HCT116 (cell line): ENCODE data around the gene KLHL3. TPM values are rescaled to one million over a fixed set of nuclear protein-coding genes. Genes with fewer than 3 reads are reported as not detected.

Source experiments
- ATAC-seq: fragments of 200-7000 bp; cut with Tn5 transposase; 2 replicates; pipeline ENCODE4 v1.9.1; 2020; ENCODE audit warnings: mild to moderate bottlenecking, moderate library complexity
- BruUV-seq: library from RNA; stranded (reverse); fragments of 400-500 nt; replicated peaks from 2 replicates; lab custom pipeline; 2021; lab: Mats Ljungman, UMichigan
- CTCF ChIA-PET: fragments of 300-600 bp; sonication (Branson Sonifier 250); formaldehyde crosslinking; loops from one replicate; lab custom pipeline; 2021; ENCODE audit warnings: antibody characterized with exemption; lab: Charles Lee
- POLR2A ChIA-PET: fragments of 300-600, 350-600 bp; sonication (Branson Sonifier 250); formaldehyde crosslinking; loops from one replicate; lab custom pipeline; 2021; ENCODE audit warnings: antibody characterized with exemption; lab: Charles Lee
- RAD21 ChIA-PET, 2 experiments: fragments of 300-600 bp; sonication (Branson Sonifier 250); formaldehyde crosslinking; loops; one replicate each; lab custom pipeline; 2023; ENCODE audit warnings: low total read pairs in 2 of 2; ENCODE audit not compliant: uncharacterized antibody in 2 of 2, unreplicated experiment in 2 of 2, low non-redundant PET in 1 of 2; lab: Charles Lee
- DNase-seq: peaks from one replicate; pipeline ENCODE4 v3.0.0-alpha.2; 2010; ENCODE audit warnings: low read depth, low spot score
- H2AFZ ChIP-seq: fragments of 200-600 bp; shearing (Covaris generic), sonication (generic); 2 replicates; pipeline ENCODE4 v1.6.1; 2017; ENCODE audit warnings: low read depth, mixed run types, mixed read lengths, antibody characterized with exemption, low read length; ENCODE audit not compliant: poor library complexity, severe bottlenecking
- H3K27ac ChIP-seq: 2 replicates; pipeline ENCODE4 v1.5.1; 2012; ENCODE audit warnings: low read depth, low read length
- H3K27me3 ChIP-seq: fragments of 200-600 bp; sonication (generic); 2 replicates; pipeline ENCODE4 v1.6.1; 2016; ENCODE audit warnings: mixed run types, low read length, mixed read lengths; ENCODE audit not compliant: insufficient read depth
- H3K36me3 ChIP-seq, 2 experiments: fragments of 200-500 bp in 1 of 2; fragments of 200-600 bp in 1 of 2; sonication (Bioruptor generic) in 1 of 2; sonication (generic) in 1 of 2; 2 replicates each; pipeline versions ENCODE4 v1.5.1 to v1.6.1; 2014 to 2016; ENCODE audit warnings: low read length in 2 of 2, inconsistent platforms in 1 of 2, mixed read lengths in 1 of 2, mixed run types in 1 of 2; ENCODE audit not compliant: insufficient read depth in 2 of 2, control insufficient read depth in 1 of 2
- H3K4me1 ChIP-seq, 2 experiments: fragments of 200-600 bp in 1 of 2; sonication (generic) in 1 of 2; 2 replicates each; pipeline versions ENCODE4 v1.5.1 to v1.6.1; 2012 to 2017; ENCODE audit warnings: low read length in 2 of 2, inconsistent platforms in 1 of 2, mild to moderate bottlenecking in 1 of 2, mixed read lengths in 1 of 2, mixed run types in 1 of 2, moderate library complexity in 1 of 2; ENCODE audit not compliant: insufficient read depth in 2 of 2, control insufficient read depth in 1 of 2
- H3K4me2 ChIP-seq: fragments of 200-600 bp; sonication (generic); 2 replicates; pipeline ENCODE4 v1.6.1; 2017; ENCODE audit warnings: mixed run types, low read length, mixed read lengths
- H3K4me3 ChIP-seq, 2 experiments: fragments of 200-600 bp in 1 of 2; sonication (generic) in 1 of 2; replicated peaks in 1 of 2; 2 replicates each; pipeline ENCODE4 v1.5.1; 2011 to 2016; ENCODE audit warnings: low read length in 2 of 2, control low read depth in 1 of 2, low read depth in 1 of 2, mild to moderate bottlenecking in 1 of 2, mixed read lengths in 1 of 2, mixed run types in 1 of 2
- H3K79me2 ChIP-seq: fragments of 200-600 bp; sonication (generic); 2 replicates; pipeline ENCODE4 v1.6.1; 2017; ENCODE audit warnings: mild to moderate bottlenecking, mixed run types, low read length, moderate library complexity, mixed read lengths; ENCODE audit not compliant: insufficient read depth
- H3K9ac ChIP-seq: fragments of 200-600 bp; sonication (generic); 2 replicates; pipeline ENCODE4 v1.6.1; 2016; ENCODE audit warnings: low read length, mixed read lengths
- H3K9me2 ChIP-seq: fragments of 200-600 bp; sonication (generic), shearing (Covaris generic); 2 replicates; pipeline ENCODE4 v1.6.1; 2017; ENCODE audit warnings: mixed run types, mild to moderate bottlenecking, moderate library complexity; ENCODE audit not compliant: insufficient read depth
- H3K9me3 ChIP-seq, 2 experiments: fragments of 200-500 bp in 1 of 2; fragments of 200-600 bp in 1 of 2; sonication (Bioruptor generic) in 1 of 2; sonication (generic) in 1 of 2; 2 replicates each; pipeline ENCODE4 v1.6.1; 2014 to 2017; ENCODE audit warnings: low read length in 2 of 2, mixed read lengths in 2 of 2, inconsistent platforms in 1 of 2, low read depth in 1 of 2, mild to moderate bottlenecking in 1 of 2, mixed run types in 1 of 2, moderate library complexity in 1 of 2; ENCODE audit not compliant: control insufficient read depth in 1 of 2, insufficient read depth in 1 of 2
- H4K20me1 ChIP-seq: fragments of 200-600 bp; sonication (generic), shearing (Covaris generic); 2 replicates; pipeline ENCODE4 v1.6.1; 2017; ENCODE audit warnings: mixed run types, mild to moderate bottlenecking, moderate library complexity; ENCODE audit not compliant: insufficient read depth
- CBX3 ChIP-seq: IDR thresholded peaks from 2 replicates; pipeline ENCODE4 v1.6.1; 2012; ENCODE audit warnings: low read depth
- CEBPB ChIP-seq: IDR thresholded peaks from 2 replicates; pipeline ENCODE4 v1.6.1; 2012; ENCODE audit warnings: low read depth
- EGR1 ChIP-seq: IDR thresholded peaks from 2 replicates; pipeline ENCODE4 v1.6.1; 2012; ENCODE audit warnings: low read depth
- ELF1 ChIP-seq: IDR thresholded peaks from 2 replicates; pipeline ENCODE4 v1.6.1; 2012; ENCODE audit warnings: low read depth, borderline replicate concordance
- EZH2 ChIP-seq: fragments of 200-600 bp; sonication (generic); IDR thresholded peaks from 2 replicates; pipeline ENCODE4 v1.6.1; 2017; ENCODE audit warnings: antibody characterized with exemption, mixed run types
- JUND ChIP-seq: IDR thresholded peaks from 2 replicates; pipeline ENCODE4 v1.6.1; 2012
- POLR2A ChIP-seq: IDR thresholded peaks from 2 replicates; pipeline ENCODE4 v1.7.0; 2011; ENCODE audit warnings: borderline replicate concordance; ENCODE audit not compliant: insufficient read depth, insufficient read length; ENCODE audit errors: extremely low read depth
- POLR2AphosphoS5 ChIP-seq: IDR thresholded peaks from 2 replicates; pipeline ENCODE4 v1.6.1; 2011; ENCODE audit warnings: mild to moderate bottlenecking, low read depth, low read length, moderate library complexity
- RAD21 ChIP-seq: IDR thresholded peaks from 2 replicates; pipeline ENCODE4 v1.6.1; 2012; ENCODE audit warnings: low read depth, mild to moderate bottlenecking
- SIN3A ChIP-seq: IDR thresholded peaks from 2 replicates; pipeline ENCODE4 v1.6.1; 2012; ENCODE audit warnings: low read depth
- SP1 ChIP-seq: IDR thresholded peaks from 2 replicates; pipeline ENCODE4 v1.6.1; 2012; ENCODE audit warnings: low read depth
- TCF7L2 ChIP-seq: IDR thresholded peaks from 2 replicates; pipeline ENCODE4 v1.7.0; 2011; ENCODE audit warnings: borderline replicate concordance, inconsistent platforms; ENCODE audit not compliant: insufficient read depth, insufficient read length; ENCODE audit errors: extremely low read depth
- YY1 ChIP-seq: IDR thresholded peaks from 2 replicates; pipeline ENCODE4 v1.6.1; 2011; ENCODE audit warnings: low read length, low read depth, moderate library complexity, mild to moderate bottlenecking; ENCODE audit not compliant: insufficient replicate concordance; ENCODE audit errors: extremely low read depth
- ZFX ChIP-seq: fragments of 450-650 bp; IDR thresholded peaks from 2 replicates; pipeline ENCODE4 v1.6.1; 2017
- intact Hi-C: fragments of 100-400 bp; cut with micrococcal nuclease; formaldehyde crosslinking; loops from 2 replicates; pipeline ENCODE4 v1.10.0; 2022
- total RNA-seq: library from RNA; stranded (reverse); gene quantifications from one replicate; pipeline ENCODE4 v1.2.1, GENCODE V29; 2021; ENCODE audit not compliant: unreplicated experiment
- TF ChIP-seq, protein P1 (sequence below): IDR thresholded peaks from 2 replicates; pipeline ENCODE4 v1.6.1; 2011; ENCODE audit warnings: mild to moderate bottlenecking, low read length, moderate library complexity; ENCODE audit not compliant: insufficient replicate concordance; ENCODE audit errors: extremely low read depth
- TF ChIP-seq, protein P2 (sequence below): IDR thresholded peaks from 2 replicates; pipeline ENCODE4 v1.6.1; 2012; ENCODE audit warnings: low read depth
- TF ChIP-seq, protein P3 (sequence below), 3 experiments: fragments of 200-600 bp in 1 of 3; sonication (generic) in 1 of 3; IDR thresholded peaks in 2 of 3; conservative IDR thresholded peaks in 1 of 3; 2 replicates each; pipeline ENCODE4 v1.5.1; 2012 to 2017; ENCODE audit warnings: low read depth in 2 of 3, low read length in 2 of 3, antibody characterized with exemption in 1 of 3, borderline replicate concordance in 1 of 3, control low read depth in 1 of 3, mild to moderate bottlenecking in 1 of 3, mixed read lengths in 1 of 3, mixed run types in 1 of 3, moderate library complexity in 1 of 3; ENCODE audit not compliant: insufficient read depth in 1 of 3

The KLHL3 gene
- total RNA-seq, 1 experiment from 2014 or later = not detected

DNA sequence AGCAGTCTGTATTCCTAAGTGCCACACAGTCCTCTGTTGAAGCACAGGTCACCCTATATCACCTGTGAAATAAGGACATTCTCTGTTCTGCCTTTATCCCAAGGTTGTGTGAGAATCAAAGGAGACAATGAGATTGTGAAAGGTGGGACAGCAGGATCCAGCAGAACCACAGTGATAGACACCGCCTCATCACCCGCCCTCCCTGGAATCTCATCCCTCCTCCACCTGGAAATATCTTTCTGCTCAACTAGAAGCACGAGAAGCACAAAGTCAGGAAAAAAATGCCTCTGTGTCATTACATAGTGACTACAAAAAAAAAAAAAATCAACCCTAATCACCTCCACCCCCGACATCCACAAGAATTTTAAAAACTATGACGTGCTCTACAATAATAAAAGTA, 32.3 kb downstream of the KLHL3 start:
- H4K20me1 ChIP-seq = no peaks in the 10 kb centered on the region
- no peak for ATAC-seq

More for the DNA sequence above, 32.3 kb downstream of the KLHL3 start:
- H2AFZ ChIP-seq = no peak overlapping the region
- POLR2A ChIA-PET = no interaction called here
- no peak for DNase-seq
- no peaks in the 10 kb centered on the region for H3K36me3 ChIP-seq
- no peak overlapping the region for H3K27ac ChIP-seq
- BruUV-seq = no TSS peak
- H3K9me3 ChIP-seq = no peaks in the 10 kb centered on the region
- H3K9ac ChIP-seq = no peak overlapping the region
- TF ChIP-seq ELF1 = no peak
- no peak for TF ChIP-seq ZFX
- TF ChIP-seq TCF7L2 = no peak
- no peak for TF ChIP-seq RAD21
- no peak for TF ChIP-seq CBX3
- no peak for TF ChIP-seq POLR2A
- no peak for TF ChIP-seq SP1
- TF ChIP-seq CEBPB = no peak
- TF ChIP-seq EZH2 = no peak
- TF ChIP-seq JUND = no peak
- no peak for TF ChIP-seq POLR2AphosphoS5
- TF ChIP-seq, protein P1, sequence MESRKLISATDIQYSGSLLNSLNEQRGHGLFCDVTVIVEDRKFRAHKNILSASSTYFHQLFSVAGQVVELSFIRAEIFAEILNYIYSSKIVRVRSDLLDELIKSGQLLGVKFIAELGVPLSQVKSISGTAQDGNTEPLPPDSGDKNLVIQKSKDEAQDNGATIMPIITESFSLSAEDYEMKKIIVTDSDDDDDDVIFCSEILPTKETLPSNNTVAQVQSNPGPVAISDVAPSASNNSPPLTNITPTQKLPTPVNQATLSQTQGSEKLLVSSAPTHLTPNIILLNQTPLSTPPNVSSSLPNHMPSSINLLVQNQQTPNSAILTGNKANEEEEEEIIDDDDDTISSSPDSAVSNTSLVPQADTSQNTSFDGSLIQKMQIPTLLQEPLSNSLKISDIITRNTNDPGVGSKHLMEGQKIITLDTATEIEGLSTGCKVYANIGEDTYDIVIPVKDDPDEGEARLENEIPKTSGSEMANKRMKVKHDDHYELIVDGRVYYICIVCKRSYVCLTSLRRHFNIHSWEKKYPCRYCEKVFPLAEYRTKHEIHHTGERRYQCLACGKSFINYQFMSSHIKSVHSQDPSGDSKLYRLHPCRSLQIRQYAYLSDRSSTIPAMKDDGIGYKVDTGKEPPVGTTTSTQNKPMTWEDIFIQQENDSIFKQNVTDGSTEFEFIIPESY = no peak
- no peak for TF ChIP-seq EGR1
- no peak for TF ChIP-seq YY1
- no peak for TF ChIP-seq SIN3A
- TF ChIP-seq, protein P2, sequence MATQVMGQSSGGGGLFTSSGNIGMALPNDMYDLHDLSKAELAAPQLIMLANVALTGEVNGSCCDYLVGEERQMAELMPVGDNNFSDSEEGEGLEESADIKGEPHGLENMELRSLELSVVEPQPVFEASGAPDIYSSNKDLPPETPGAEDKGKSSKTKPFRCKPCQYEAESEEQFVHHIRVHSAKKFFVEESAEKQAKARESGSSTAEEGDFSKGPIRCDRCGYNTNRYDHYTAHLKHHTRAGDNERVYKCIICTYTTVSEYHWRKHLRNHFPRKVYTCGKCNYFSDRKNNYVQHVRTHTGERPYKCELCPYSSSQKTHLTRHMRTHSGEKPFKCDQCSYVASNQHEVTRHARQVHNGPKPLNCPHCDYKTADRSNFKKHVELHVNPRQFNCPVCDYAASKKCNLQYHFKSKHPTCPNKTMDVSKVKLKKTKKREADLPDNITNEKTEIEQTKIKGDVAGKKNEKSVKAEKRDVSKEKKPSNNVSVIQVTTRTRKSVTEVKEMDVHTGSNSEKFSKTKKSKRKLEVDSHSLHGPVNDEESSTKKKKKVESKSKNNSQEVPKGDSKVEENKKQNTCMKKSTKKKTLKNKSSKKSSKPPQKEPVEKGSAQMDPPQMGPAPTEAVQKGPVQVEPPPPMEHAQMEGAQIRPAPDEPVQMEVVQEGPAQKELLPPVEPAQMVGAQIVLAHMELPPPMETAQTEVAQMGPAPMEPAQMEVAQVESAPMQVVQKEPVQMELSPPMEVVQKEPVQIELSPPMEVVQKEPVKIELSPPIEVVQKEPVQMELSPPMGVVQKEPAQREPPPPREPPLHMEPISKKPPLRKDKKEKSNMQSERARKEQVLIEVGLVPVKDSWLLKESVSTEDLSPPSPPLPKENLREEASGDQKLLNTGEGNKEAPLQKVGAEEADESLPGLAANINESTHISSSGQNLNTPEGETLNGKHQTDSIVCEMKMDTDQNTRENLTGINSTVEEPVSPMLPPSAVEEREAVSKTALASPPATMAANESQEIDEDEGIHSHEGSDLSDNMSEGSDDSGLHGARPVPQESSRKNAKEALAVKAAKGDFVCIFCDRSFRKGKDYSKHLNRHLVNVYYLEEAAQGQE = no peak
- TF ChIP-seq, protein P3, sequence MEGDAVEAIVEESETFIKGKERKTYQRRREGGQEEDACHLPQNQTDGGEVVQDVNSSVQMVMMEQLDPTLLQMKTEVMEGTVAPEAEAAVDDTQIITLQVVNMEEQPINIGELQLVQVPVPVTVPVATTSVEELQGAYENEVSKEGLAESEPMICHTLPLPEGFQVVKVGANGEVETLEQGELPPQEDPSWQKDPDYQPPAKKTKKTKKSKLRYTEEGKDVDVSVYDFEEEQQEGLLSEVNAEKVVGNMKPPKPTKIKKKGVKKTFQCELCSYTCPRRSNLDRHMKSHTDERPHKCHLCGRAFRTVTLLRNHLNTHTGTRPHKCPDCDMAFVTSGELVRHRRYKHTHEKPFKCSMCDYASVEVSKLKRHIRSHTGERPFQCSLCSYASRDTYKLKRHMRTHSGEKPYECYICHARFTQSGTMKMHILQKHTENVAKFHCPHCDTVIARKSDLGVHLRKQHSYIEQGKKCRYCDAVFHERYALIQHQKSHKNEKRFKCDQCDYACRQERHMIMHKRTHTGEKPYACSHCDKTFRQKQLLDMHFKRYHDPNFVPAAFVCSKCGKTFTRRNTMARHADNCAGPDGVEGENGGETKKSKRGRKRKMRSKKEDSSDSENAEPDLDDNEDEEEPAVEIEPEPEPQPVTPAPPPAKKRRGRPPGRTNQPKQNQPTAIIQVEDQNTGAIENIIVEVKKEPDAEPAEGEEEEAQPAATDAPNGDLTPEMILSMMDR (IDR thresholded peaks at IDR 0.05 in 2 of 3, conservative IDR thresholded peaks at IDR 0.05 in 1 of 3; ENCODE audit: borderline replicate concordance in 1 of 3, insufficient read depth in 1 of 3, low read depth in 2 of 3, low read length in 2 of 3) = no peak
- TF ChIP-seq, all 23 proteins: peak for 0
- H3K4me2 ChIP-seq = no peak overlapping the region
- no peaks in the 10 kb centered on the region for H3K79me2 ChIP-seq
- intact Hi-C loops = no loop called here
- 0 out of 2 replicates have a peak, but pooled peaks cover 3% of the 10 kb centered on the region for H3K9me2 ChIP-seq
- H3K4me1 ChIP-seq = no peaks in the 10 kb centered on the region
- no peak overlapping the region for H3K4me3 ChIP-seq
- ChIA-PET CTCF (interaction anchor here (1.3 kb wide), 1 partner anchor 43 kb away, joined by 3 read pairs; no protein-coding TSS in a partner anchor), RAD21 (no interaction called here)
- H3K27me3 ChIP-seq = no peaks in the 10 kb centered on the region
